Globus pallidus (tissue), 1 donor: Measurements from ENCODE around the gene GDF7.

Source experiments
- DNase-seq: peaks from one replicate; pipeline ENCODE4 v3.0.0-alpha.2; 2015; ENCODE audit warnings: low spot score

GDF7 gene

DNA sequence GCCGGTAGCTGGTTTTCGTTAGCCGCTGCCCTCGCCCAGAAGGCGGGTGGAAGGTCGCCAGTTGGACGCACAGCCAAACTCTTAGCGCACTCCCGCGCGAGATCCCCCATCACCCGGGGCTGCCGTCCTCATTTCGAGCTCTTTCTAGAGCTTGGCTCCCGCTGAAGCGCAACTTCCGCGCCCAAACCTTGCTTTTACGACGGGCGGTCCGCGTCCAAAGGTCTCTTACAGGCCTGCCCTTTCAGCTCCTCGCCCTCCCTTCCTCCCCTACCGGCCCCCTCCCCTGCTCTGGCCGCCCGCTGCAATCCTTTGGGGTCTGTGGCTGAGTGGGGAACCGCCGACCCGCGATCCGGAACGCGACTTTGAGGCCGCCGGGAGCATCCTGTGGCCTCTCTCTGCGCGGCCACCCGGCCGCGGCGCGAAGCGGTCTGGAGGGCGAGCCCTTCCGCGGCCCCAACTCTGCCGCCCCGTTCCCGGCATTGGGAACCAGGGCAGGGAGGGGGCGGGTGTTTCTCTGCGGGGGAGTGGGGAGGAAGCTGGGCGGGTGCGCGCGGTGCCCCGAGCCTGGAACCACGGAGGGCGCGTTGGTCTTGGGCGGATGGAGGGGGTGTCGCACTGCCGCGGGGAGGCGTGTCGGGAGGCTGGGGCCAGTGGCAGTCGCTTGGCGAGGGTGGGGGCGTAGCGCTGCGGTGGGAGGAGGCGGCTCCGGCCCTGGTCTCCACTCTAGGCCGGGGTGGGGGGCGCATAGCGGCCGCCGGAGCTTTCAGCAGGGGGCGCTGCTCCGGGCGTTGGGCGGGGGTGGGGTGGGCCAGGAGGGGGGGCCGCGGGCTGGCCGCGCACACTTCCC is at the start of gene GDF7:
TSS of gene GDF7 (plus strand) at position 841 of the 847 bp plus-strand sequence. CDS start 96 bp downstream, outside the sequence.
- no peak for DNase-seq

GRCh38 chr2:20617892-20618467 is 49.0 kb upstream of the GDF7 start:
- DNase-seq, result peak; percentile 98

DNA sequence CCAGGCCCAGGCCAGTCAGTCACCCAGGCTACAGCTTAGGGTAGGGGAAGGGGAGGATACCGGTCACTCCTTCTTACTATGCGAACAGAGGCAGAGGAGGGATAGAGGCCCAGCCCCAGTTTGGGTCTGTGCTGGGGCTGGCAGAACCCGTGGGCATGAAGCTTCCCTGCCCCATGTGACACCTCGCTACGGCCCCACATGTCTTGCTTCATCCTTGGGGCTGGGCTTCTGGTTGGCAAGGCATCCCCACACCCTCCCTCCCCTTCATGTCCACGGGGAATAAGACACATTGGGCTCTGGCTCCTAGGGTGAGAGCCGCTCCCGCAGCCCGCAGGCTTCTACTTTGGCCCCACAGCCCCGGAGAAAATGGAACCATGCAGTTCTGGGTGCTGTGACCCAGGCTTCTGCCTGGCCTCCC is 48.5 kb upstream of the GDF7 start:
- no peak for DNase-seq

DNA sequence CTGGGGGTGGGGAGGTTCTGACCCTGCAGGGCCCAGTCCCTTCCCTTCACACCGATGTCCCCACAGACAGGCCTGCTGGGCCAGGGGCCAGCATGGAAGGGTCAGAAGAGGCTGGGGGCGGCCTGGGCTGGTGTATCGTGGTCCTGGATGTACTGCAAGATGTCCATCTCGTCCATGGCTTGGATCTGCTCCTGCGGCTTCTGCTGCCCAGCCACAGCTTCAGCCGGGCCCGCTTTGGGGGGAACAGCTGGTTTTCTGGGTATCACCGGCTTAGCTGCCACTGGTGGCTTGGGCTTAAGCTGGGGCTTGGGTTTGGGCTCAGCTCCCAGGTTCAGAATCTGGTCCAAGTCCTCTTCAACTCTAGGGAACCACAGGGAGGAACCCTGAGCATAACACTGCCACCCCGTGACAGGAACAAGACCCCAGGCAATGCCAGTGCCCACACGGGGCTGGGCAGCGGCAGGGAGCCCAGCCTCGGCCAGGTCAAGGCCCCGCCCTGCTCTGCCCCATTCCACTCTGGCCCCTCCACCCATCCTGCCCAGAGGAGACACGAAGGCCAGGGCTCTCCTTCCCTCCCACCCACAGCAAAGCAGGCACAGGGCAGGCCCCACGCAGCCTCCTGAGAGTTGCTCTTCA is 47.9 kb upstream of the GDF7 start:
- DNase-seq, result no peak

GRCh38 chr2:20619624-20620024 is 47.3 kb upstream of the GDF7 start:
- no peak for DNase-seq

DNA sequence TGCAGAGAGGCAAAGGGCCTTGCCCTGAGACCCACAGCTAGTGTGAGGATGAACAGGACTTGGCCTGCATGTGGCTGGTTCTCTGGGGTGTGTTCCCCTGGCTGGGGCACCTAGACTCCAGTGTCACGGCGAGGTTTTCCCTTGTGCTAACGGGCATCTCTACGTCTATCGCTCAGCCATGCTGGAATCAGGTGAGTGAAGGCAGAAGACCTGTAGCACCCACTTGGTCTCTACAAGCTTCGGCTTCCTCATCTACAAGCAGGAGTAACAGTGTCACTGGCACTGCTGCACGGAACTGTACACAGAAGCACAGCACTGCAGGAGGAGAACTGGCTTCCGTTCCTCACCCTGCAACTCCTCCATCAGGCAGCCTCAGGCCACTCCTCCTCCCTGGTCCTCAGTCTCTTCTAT is 46.7 kb upstream of the GDF7 start:
- no peak for DNase-seq

- DNase-seq, result no peak
Observed at GRCh38 chr2:20620696-20621365, 46.1 kb upstream of the GDF7 start.

- no peak for DNase-seq
Observed at GRCh38 chr2:20621366-20622295, 45.3 kb upstream of the GDF7 start.

DNA sequence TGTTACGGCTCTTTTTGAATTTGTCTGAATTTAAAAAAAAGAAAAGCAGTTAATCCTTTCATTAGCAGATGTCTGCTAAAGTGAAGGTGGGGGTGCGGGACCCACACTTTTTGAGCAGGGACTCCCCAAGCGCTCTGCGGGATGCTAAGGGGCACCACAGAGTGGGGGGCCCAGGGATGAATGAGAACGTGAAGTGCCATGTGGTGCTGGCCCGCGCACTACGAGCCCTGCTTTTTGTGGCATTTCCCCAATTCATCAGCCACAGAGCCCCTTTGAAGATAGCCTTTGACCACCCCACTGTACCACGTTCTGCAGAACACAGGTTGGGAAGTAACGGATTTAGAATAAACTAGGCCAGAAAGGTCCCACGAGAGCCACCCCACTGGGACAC is 44.7 kb upstream of the GDF7 start:
- no peak for DNase-seq

DNA sequence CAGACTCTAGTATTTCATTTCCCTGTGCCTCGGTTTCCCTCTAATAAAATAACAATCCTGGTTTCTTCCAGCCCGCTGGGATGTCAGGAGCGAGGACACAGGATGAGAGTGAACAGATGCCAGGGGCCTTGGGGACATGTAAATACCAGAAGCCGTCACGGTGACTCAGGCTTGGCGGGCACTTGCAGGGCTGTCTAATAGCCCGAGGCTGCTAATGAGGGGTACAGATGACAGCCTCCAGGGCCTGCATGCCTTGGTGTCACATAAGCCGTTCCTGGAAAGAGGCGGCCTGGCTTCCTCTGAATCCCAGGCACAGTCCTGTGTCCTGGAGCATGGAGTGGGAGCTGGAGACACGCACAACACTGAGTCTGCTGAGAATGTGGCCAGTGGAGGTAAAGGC is 44.2 kb upstream of the GDF7 start:
- no peak for DNase-seq

DNA sequence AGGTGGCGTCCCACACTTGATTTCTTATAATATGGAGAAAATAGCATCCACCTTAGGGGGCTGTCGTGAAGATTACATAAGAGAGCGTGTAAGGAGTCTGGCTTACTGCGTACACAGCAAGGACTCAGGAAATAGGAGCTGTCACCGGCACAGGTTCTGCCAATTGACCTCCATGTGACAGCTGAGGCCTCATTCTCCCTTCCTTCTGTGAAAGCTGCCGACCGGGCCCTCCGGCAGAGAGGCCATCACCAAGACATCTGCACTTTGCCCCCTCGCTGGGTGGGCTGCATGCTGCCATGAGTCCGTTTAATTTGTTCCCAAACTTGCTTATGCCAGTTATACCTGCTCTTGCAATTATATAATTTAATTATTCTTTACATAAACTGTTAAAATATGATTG is 43.7 kb upstream of the GDF7 start:
- DNase-seq, result no peak

GRCh38 chr2:20623741-20624155 is 43.2 kb upstream of the GDF7 start:
- DNase-seq, result no peak

DNA sequence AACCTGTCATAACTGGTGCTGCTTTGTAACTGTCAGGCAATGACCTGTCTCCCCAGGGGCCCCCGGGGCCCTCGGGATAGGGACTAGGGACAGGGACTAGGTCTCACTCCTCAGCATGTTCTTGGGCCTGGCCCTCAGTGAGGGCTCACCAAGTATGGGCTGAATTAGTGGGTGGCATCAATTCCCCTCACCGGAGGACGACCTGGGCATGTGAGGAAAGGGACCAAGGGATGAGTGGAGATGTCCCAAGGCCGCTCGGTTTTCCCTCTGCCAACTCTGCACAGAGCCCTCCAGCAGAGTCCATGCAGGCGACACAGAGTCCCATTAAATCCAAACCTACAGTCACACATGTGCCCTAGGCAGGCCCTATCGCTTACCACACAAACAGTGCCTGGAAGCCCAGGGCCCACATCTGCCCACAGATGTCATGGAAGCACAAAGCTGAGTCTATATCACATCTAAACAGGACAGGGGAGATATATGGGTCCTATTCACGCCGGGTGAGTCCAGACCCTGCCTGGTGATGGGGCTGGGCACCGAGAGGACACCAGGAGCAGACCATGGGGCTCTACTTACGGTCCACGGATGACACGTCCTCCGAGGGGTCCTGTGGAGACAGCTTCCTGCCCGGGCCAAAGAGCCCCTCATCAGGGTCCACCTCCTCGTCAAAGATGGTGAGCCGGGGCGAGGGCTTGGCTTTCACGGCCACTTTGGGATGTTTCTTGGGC is 42.6 kb upstream of the GDF7 start:
- DNase-seq, result no peak

DNA sequence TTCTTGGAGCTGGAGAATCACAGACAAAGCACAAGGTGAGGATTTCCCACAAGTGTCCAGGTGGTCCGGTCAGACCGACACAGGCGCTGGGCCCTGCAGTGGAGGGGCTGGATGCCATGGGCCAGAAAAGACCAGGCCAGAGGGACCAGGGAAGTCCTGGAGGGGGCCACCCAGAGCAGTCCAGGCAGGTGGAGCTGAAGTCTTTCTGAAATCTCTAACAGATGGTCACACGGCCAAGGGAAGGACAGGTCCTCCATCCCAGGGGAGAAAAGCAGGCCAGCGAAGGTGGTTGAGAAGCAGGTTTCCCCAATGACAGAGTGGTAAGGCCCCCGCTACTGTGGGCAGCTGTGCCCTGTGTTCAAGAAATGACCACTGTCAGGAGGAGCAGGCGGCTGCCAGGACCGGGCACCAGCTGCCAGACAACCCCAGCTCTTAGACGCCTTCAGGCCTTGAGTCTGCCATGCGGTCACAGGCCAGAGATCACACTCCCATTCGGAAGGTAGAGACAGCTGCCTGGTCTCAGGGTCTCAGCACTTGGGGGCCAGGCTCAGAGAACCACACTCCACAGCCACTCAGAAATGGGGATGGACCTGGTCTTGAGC is 42.0 kb upstream of the GDF7 start:
- DNase-seq, result no peak

DNA sequence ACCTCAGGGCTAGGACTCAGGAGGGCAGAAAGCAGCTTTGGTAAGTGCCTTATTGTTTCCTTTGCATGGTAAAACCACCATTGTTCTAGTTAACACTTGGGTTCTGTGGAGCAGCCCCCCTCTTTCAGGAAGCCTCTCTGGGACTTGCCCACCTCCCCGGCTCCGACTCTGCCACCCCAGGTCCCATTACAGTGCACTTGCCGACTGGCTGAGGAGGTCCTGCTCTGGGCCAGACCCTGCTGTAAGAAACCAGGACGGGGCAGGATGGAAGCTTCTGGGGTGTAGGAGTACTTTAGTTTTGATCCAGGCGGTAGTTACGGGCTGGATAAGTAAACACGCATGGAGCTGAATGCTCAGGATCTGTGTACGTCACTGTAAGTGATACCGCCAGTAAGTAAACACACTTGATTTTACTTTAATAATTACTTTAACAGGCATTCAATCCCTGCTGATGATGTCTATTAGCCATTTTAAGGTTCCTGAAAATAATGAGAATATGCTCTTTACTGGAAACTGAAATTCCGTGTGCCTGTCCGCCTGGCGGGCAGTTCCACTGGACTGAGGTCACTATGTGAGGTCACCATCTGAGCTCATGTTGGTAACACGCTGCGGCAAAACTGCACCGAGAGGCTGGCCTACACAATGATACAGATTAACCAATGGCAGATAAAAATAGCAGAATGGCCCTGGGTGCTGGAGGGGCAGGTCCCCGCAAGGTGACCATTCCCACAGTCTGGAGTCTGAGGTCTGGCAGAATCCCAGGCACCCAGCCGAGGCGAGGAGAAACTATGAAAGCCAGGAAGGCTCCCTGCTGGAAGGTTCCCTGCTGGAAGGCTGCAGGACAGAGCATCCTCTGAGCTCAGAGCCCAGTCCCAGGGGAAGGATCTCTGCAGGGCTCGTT is 41.2 kb upstream of the GDF7 start:
- no peak for DNase-seq

DNA sequence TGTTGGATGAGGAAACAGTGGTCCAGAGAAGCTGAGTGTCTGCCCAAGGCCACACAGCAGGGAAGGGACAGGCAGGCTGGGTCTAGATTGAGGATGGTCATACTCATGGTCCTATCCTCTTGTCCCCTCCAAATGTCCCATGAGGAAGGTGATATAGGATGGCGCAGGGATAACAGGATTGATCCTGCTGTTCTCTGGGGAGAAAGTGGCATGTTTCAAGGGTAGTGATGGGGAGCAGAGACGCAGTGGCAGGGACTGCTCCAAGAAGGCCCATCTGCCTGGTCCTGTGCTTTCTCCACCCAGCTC is 40.6 kb upstream of the GDF7 start:
- DNase-seq, result no peak

DNA sequence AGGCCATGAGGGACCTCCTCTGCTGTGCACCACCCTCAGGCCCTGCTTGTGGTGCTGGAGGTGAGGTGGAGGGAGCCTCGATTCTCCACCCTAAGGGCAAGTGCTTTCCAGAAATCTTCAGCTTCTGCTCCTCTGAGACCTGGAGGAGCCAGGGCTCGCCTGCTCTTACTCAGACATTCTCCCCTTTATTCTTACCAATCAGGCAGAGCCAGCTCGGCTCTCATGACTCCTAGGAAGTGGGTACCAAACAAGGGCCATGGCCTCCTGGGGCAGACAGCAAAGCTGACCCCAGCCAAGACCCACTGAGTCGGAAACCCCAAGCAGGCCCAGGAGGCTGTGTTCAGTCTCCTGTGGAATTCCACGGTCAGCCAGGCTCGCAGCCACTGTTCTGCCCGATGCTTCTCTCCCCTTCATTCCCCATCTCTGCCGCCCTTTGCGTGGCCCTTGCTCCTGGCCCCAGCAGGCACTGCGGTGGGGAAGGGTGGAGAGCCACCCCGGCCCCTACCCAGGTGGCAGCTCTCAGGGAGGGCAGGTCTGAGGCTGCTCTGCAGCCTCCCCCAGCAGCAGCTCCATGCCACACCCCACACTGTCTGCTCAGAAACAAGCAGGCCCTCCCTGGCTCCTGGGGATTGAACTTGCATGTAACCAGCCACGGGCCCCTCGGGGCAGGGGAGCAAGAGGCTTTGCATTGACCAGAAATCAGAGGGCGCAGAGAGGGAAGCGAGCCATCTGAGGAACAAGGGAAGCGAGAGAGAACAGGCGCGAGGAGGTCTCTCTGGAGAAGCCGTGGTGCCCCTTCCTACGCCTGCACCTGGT is 40.0 kb upstream of the GDF7 start:
- no peak for DNase-seq

DNA sequence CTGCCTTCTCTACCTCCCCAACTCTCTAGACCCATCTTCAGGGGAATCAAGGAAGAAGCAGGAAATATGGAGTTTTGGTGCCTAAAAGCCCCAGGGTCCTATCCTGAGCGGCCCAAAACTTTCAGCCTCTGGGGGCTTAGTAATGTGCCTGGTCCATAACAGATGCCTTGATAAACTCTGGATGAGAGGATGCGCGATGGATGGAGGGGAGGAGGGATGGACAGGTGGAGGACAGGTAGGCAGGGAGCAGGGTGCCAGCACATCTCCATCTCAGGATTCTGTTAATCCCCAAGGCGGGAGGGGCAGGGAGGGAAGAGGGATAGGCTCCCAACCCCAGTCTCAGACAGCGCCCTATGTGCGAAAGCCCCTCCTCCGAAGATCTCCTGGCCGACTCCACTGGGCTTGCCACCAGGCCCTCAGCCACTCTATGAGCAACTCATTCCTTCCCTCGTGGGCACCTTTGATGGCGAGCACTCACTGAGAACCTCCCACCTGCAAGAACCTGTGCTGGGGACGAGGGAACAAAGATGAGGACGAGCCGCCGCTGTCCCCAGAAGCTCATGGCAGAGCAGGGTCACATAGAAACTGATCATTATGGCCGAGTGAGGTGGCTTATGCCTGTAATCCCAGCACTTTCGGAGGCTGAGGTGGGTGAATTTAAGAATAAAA is 39.1 kb upstream of the GDF7 start:
- DNase-seq, result no peak
